Spleen (tissue), 7 donors: ENCODE measurements around the gene CYP4F12.

Source experiments
- POLR2A ChIP-seq, 3 donors: fragments of 450-650 bp; IDR thresholded peaks; one replicate each; pipeline ENCODE4 v1.5.1; 2017; ENCODE audit warnings: antibody characterized with exemption in 3 of 3, mild to moderate bottlenecking in 1 of 3
- POLR2AphosphoS5 ChIP-seq, 3 donors: sonication (generic); formaldehyde crosslinking; IDR thresholded peaks; one replicate each; pipeline ENCODE4 v1.5.1; 2017; ENCODE audit warnings: antibody characterized with exemption in 3 of 3
- TF ChIP-seq, protein P1 (sequence below), 11 experiments: fragments of 200-600 bp in 7 of 11; fragments of 450-650 bp in 4 of 11; sonication (generic) in 4 of 11; IDR thresholded peaks in 8 of 11; conservative IDR thresholded peaks in 3 of 11; 1 replicate in 7 of 11; 2 replicates in 4 of 11; pipeline versions ENCODE4 v1.4.0 to v1.8.0; 2016 to 2021; ENCODE audit warnings: antibody characterized with exemption in 11 of 11, inconsistent platforms in 4 of 11, mild to moderate bottlenecking in 1 of 11
- donor health status: DM: no; HTN: no; CAD: no; lungs with moderate emphysema.
- donor health status: DM: no; HTN: no; CAD: no.
- donor health status: DM: no; HTN: no; CAD: no.

DNA sequence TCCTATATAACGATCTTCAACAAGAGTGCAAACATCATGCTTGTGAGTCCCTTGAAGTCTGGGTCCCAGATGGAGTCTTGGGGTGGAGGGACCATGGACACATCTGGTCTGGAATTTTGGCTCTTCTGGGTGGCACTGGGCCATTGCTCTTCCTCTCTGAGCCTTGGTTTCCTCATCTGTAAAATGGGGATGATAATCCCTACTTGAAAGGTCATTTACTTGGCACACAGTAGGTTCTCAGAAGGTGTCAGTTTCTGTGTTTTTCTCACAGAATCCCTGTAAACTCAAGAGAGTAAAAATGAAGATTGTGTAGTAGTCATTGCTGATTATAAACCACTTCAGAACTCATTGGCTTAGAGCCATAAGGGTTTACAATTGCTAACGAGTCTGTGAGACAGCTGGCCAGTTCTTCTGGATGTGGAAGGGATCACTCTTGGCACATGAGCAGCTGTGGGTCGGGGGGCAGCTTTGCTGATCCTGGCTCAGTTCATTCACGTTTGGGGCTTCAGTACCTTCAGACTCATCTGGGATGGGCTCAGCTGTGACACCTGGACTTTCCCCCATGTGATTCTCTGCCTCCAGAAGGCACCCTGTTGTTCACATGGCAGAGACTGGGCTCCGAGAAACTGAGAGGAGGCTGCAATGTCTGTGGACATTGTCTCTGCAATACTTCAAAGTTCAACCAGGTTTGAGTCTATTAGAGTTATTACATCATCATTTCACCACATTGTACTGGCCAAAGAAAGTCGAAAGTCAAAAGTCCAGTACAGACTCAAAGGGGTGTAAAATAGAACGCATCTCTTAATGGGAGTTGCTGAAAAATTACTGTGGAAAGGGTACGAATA is 7.8 kb downstream of the CYP4F12 start:
- TF ChIP-seq, protein P1, sequence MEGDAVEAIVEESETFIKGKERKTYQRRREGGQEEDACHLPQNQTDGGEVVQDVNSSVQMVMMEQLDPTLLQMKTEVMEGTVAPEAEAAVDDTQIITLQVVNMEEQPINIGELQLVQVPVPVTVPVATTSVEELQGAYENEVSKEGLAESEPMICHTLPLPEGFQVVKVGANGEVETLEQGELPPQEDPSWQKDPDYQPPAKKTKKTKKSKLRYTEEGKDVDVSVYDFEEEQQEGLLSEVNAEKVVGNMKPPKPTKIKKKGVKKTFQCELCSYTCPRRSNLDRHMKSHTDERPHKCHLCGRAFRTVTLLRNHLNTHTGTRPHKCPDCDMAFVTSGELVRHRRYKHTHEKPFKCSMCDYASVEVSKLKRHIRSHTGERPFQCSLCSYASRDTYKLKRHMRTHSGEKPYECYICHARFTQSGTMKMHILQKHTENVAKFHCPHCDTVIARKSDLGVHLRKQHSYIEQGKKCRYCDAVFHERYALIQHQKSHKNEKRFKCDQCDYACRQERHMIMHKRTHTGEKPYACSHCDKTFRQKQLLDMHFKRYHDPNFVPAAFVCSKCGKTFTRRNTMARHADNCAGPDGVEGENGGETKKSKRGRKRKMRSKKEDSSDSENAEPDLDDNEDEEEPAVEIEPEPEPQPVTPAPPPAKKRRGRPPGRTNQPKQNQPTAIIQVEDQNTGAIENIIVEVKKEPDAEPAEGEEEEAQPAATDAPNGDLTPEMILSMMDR (IDR thresholded peaks at IDR 0.05 in 8 of 11, conservative IDR thresholded peaks at IDR 0.05 in 3 of 11), result no peak
- TF ChIP-seq POLR2A (IDR thresholded peaks at IDR 0.05), result no peak
- TF ChIP-seq POLR2AphosphoS5 (IDR thresholded peaks at IDR 0.05), result no peak
